A549 (cell line): ENCODE measurements around the gene A4GNT. TPM values are rescaled to one million over a fixed set of nuclear protein-coding genes. Genes with fewer than 3 reads are reported as not detected.

Source experiments
- ATAC-seq, 2 experiments: fragments of 200-7000 bp in 1 of 2; fragments of >200 bp in 1 of 2; cut with Nextera tagmentation in 1 of 2; cut with Tn5 transposase in 1 of 2; 3 replicates each; pipeline versions ENCODE4 v1.8.0 to v1.9.1; 2018 to 2020; ENCODE audit warnings: mild to moderate bottlenecking in 1 of 2, moderate library complexity in 1 of 2
- CTCF ChIA-PET: fragments of 300-600 bp; sonication (Branson Sonifier 250); formaldehyde crosslinking; extraction: SDS; loops from one replicate; lab custom pipeline; 2021; ENCODE audit warnings: antibody characterized with exemption, inconsistent platforms; lab: Yijun Ruan, JAX
- POLR2A ChIA-PET: fragments of 350-600 bp; formaldehyde crosslinking; extraction: SDS; loops from one replicate; lab custom pipeline; 2021; ENCODE audit warnings: antibody characterized with exemption, inconsistent platforms; lab: Yijun Ruan, JAX
- DNase-seq, 2 experiments: peaks; one replicate each; pipeline versions ENCODE4 v3.0.0 to v3.0.0-alpha.2; 2011 to 2016; ENCODE audit warnings: low read depth in 1 of 2, low spot score in 1 of 2
- FAIRE-seq: peaks from 2 replicates; lab custom pipeline; 2011; peaks lifted over from hg19 to GRCh38; lab: Jason Lieb, UNC
- H3K27ac ChIP-seq, 2 experiments: fragments of >200 bp; sonication (Bioruptor Twin); formaldehyde crosslinking; 3 replicates each; pipeline ENCODE4 v1.5.1; 2016 to 2017
- H3K4me1 ChIP-seq: fragments of >200 bp; sonication (Bioruptor Twin); formaldehyde crosslinking; 3 replicates; pipeline ENCODE4 v1.6.1; 2016
- H3K4me2 ChIP-seq: fragments of >200 bp; sonication (Bioruptor Twin); formaldehyde crosslinking; 3 replicates; pipeline ENCODE4 v1.6.1; 2016
- H3K4me3 ChIP-seq: fragments of >200 bp; sonication (Bioruptor Twin); formaldehyde crosslinking; 3 replicates; pipeline ENCODE4 v1.5.1; 2016
- H3K9me3 ChIP-seq: fragments of >200 bp; sonication (Bioruptor Twin); formaldehyde crosslinking; 3 replicates; pipeline ENCODE4 v1.6.1; 2016
- ATOH8 ChIP-seq: fragments of 250-450 bp; sonication (Bioruptor Pico); IDR thresholded peaks from 2 replicates; pipeline ENCODE4 v1.5.0; 2020; ENCODE audit warnings: low read depth, mild to moderate bottlenecking, moderate library complexity
- CBX2 ChIP-seq: fragments of 200-600 bp; sonication (generic); IDR thresholded peaks from 2 replicates; pipeline ENCODE4 v1.6.1; 2016; ENCODE audit warnings: low read depth, mild to moderate bottlenecking, borderline replicate concordance
- CBX8 ChIP-seq: fragments of 200-600 bp; sonication (generic); IDR thresholded peaks from 2 replicates; pipeline ENCODE4 v1.6.1; 2016
- CHD4 ChIP-seq: fragments of 200-600 bp; sonication (generic); IDR thresholded peaks from 2 replicates; pipeline ENCODE4 v1.6.1; 2016; ENCODE audit warnings: antibody characterized with exemption, mild to moderate bottlenecking, borderline replicate concordance
- CTCF ChIP-seq: fragments of >200 bp; sonication (Bioruptor Twin); formaldehyde crosslinking; IDR thresholded peaks from 3 replicates; pipeline ENCODE4 v1.5.1; 2016
- E2F6 ChIP-seq: IDR thresholded peaks from 2 replicates; pipeline ENCODE4 v1.6.1; 2012; ENCODE audit warnings: low read depth, borderline replicate concordance
- EHF ChIP-seq: fragments of 250-450 bp; sonication (Bioruptor Pico); IDR thresholded peaks from 2 replicates; pipeline ENCODE4 v1.5.0; 2020; ENCODE audit warnings: mild to moderate bottlenecking
- ELK1 ChIP-seq: fragments of 150-350 bp; IDR thresholded peaks from 2 replicates; pipeline ENCODE4 v1.6.1; 2014; ENCODE audit warnings: low read depth, mild to moderate bottlenecking, low read length
- FOSL2 ChIP-seq, 2 experiments: fragments of 450-650 bp in 1 of 2; fragments of >200 bp in 1 of 2; sonication (Bioruptor Twin) in 1 of 2; formaldehyde crosslinking; IDR thresholded peaks; 2 replicates each; pipeline versions ENCODE4 v1.5.0 to v1.6.1; 2016 to 2020; ENCODE audit warnings: mild to moderate bottlenecking in 1 of 2, moderate library complexity in 1 of 2
- GATA3 ChIP-seq: IDR thresholded peaks from 2 replicates; pipeline ENCODE4 v1.6.1; 2012; ENCODE audit warnings: borderline replicate concordance
- HES2 ChIP-seq: fragments of >200 bp; sonication (Bioruptor Twin); formaldehyde crosslinking; IDR thresholded peaks from 2 replicates; pipeline ENCODE4 v1.6.1; 2016
- HOXA7 ChIP-seq: fragments of 250-450 bp; sonication (Bioruptor Pico); IDR thresholded peaks from 2 replicates; pipeline ENCODE4 v1.5.0; 2020; ENCODE audit warnings: mild to moderate bottlenecking, moderate library complexity
- HOXB13 ChIP-seq: fragments of 250-450 bp; sonication (Bioruptor Pico); IDR thresholded peaks from 2 replicates; pipeline ENCODE4 v1.5.0; 2020; ENCODE audit warnings: low read depth, mild to moderate bottlenecking, moderate library complexity
- HOXB5 ChIP-seq: fragments of 250-450 bp; sonication (Bioruptor Pico); IDR thresholded peaks from 2 replicates; pipeline ENCODE4 v1.5.0; 2020; ENCODE audit warnings: mild to moderate bottlenecking, moderate library complexity
- JUN ChIP-seq, 2 experiments: fragments of >200 bp; sonication (Bioruptor Twin); formaldehyde crosslinking; IDR thresholded peaks; 2 replicates in 1 of 2; 3 replicates in 1 of 2; pipeline ENCODE4 v1.6.1; 2016 to 2017
- JUNB ChIP-seq: fragments of >200 bp; sonication (Bioruptor Twin); formaldehyde crosslinking; IDR thresholded peaks from 2 replicates; pipeline ENCODE4 v1.6.1; 2016
- KDM1A ChIP-seq: fragments of 200-600 bp; sonication (generic); IDR thresholded peaks from 2 replicates; pipeline ENCODE4 v1.6.1; 2016; ENCODE audit warnings: low read depth, mild to moderate bottlenecking
- KDM5A ChIP-seq: fragments of 200-600 bp; sonication (generic); IDR thresholded peaks from 2 replicates; pipeline ENCODE4 v1.6.1; 2016; ENCODE audit warnings: antibody characterized with exemption, mild to moderate bottlenecking
- MAX ChIP-seq: IDR thresholded peaks from 2 replicates; pipeline ENCODE4 v1.6.1; 2012
- MYC ChIP-seq: IDR thresholded peaks from 2 replicates; pipeline ENCODE4 v1.6.1; 2012; ENCODE audit warnings: mild to moderate bottlenecking, inconsistent platforms, low read length, improper control_type of control experiment, borderline replicate concordance
- NFE2L2 ChIP-seq: fragments of 150-350 bp; conservative IDR thresholded peaks from 2 replicates; pipeline ENCODE4 v1.6.1; 2014; ENCODE audit warnings: low read length
- NPAS2 ChIP-seq: fragments of 250-450 bp; sonication (Bioruptor Pico); IDR thresholded peaks from 2 replicates; pipeline ENCODE4 v1.8.0; 2022; ENCODE audit warnings: mild to moderate bottlenecking, moderate library complexity, borderline replicate concordance
- NR3C1 ChIP-seq: fragments of >200 bp; sonication (Bioruptor Twin); formaldehyde crosslinking; IDR thresholded peaks from 3 replicates; pipeline ENCODE4 v1.6.1; 2017
- PBX3 ChIP-seq: IDR thresholded peaks from 2 replicates; pipeline ENCODE4 v1.6.1; 2012
- POLR2A ChIP-seq: IDR thresholded peaks from 2 replicates; pipeline ENCODE4 v1.6.1; 2012; ENCODE audit warnings: mild to moderate bottlenecking, low read length
- POLR2AphosphoS2 ChIP-seq: conservative IDR thresholded peaks from 2 replicates; pipeline ENCODE4 v1.6.1; 2012; ENCODE audit warnings: low read length, improper control_type of control experiment, inconsistent platforms
- RARB ChIP-seq: fragments of 250-450 bp; sonication (Bioruptor Pico); IDR thresholded peaks from 2 replicates; pipeline ENCODE4 v1.8.0; 2021; ENCODE audit warnings: mild to moderate bottlenecking, moderate library complexity
- RCOR1 ChIP-seq: fragments of 150-350 bp; IDR thresholded peaks from 2 replicates; pipeline ENCODE4 v1.6.1; 2014; ENCODE audit warnings: antibody characterized with exemption, low read length, low read depth
- RFX5 ChIP-seq: fragments of 450-650 bp; IDR thresholded peaks from 2 replicates; pipeline ENCODE4 v1.7.1; 2014; ENCODE audit warnings: antibody characterized with exemption, mild to moderate bottlenecking, moderate library complexity
- RNF2 ChIP-seq: fragments of 200-600 bp; sonication (generic); IDR thresholded peaks from 2 replicates; pipeline ENCODE4 v1.6.1; 2016; ENCODE audit warnings: low read depth, mild to moderate bottlenecking, antibody characterized with exemption, moderate library complexity, borderline replicate concordance
- SMC3 ChIP-seq: fragments of >200 bp; sonication (Bioruptor Twin); formaldehyde crosslinking; IDR thresholded peaks from 3 replicates; pipeline ENCODE4 v1.6.1; 2018; ENCODE audit warnings: inconsistent platforms
- TFCP2L1 ChIP-seq: fragments of 250-450 bp; sonication (Bioruptor Pico); IDR thresholded peaks from 2 replicates; pipeline ENCODE4 v1.5.0; 2021; ENCODE audit warnings: mild to moderate bottlenecking
- TP53 ChIP-seq: fragments of 250-450 bp; sonication (Bioruptor Pico); IDR thresholded peaks from 2 replicates; pipeline ENCODE4 v1.5.0; 2021; ENCODE audit warnings: mild to moderate bottlenecking, moderate library complexity
- USF2 ChIP-seq: fragments of 450-650 bp; IDR thresholded peaks from 2 replicates; pipeline ENCODE4 v1.6.1; 2014; ENCODE audit warnings: antibody characterized with exemption
- ZNF302 ChIP-seq: fragments of 250-450 bp; sonication (Bioruptor Pico); IDR thresholded peaks from 2 replicates; pipeline ENCODE4 v1.9.0; 2021; ENCODE audit warnings: inconsistent platforms, mild to moderate bottlenecking, moderate library complexity
- ZSCAN20 ChIP-seq: fragments of 250-450 bp; sonication (Bioruptor Pico); IDR thresholded peaks from 2 replicates; pipeline ENCODE4 v1.8.0; 2022; ENCODE audit warnings: mild to moderate bottlenecking, moderate library complexity
- WGBS: methylation state at CpG from one replicate; pipeline ENCODE4 v1.1.6; 2017; ENCODE audit errors: missing lambda C conversion rate; 5-methylcytosine and 5-hydroxymethylcytosine counted together
- polyA plus RNA-seq, 4 experiments: library from polyadenylated mRNA; depleted of rRNA in 3 of 4; stranded (reverse); fragments of >200 nt; fragmentation: RNase III in 1 of 4; extraction: RNeasy Plus Mini Kit Qiagen cat#74134 plus additional on column Dnase treatment in 1 of 4; gene quantifications; 2 replicates in 3 of 4; 3 replicates in 1 of 4; pipeline ENCODE4 v1.2.3, GENCODE V29; 2011 to 2017

Gene A4GNT
- polyA plus RNA-seq, 2 of the 4 experiments (the other 2 are of a cell fraction), result not detected

- Histone ChIP-seq H3K4me3 (peak within 1 kb of the TSS; percentile 60), H3K9me3 (no peaks in the 10 kb centered on the region), H3K27ac (peak within 1 kb of the TSS; percentile 83 to 97), H3K4me2 (peak within 1 kb of the TSS; percentile 89), H3K4me1 (peaks cover 6% of the 10 kb centered on the region; the same call in 1 of the 3 replicates)
- POLR2A ChIA-PET, result interaction anchor here (0.7 to 1.9 kb wide), 4 partner anchors 12 to 113 kb away, joined by 3 to 6 read pairs (median 4); partner anchors contain the start of genes ARMC8 and DZIP1L
- WGBS, result 0% methylated on average over 13 of the region's 38 CpGs
- DNase-seq (peak; percentile 73 to 82), FAIRE-seq (no peak), ATAC-seq (peak; percentile 98)
- CTCF ChIA-PET, result interaction anchor here (0.6 kb wide), 1 partner anchor 176 kb away, joined by 4 read pairs; no protein-coding TSS in a partner anchor
- TF ChIP-seq CBX2 (no peak), EHF (CRISPR knock-in tag) (no peak), JUN (IDR thresholded peaks at IDR 0.05) (peak in 1 of 2 experiments; percentile 78; a peak in 3 of 5 replicates), GATA3 (no peak; the same call in 1 of the 2 replicates), ATOH8 (CRISPR knock-in tag) (no peak), RARB (CRISPR knock-in tag) (no peak), HES2 (no peak), NFE2L2 (no peak), CBX8 (no peak), NR3C1 (no peak), FOSL2 (IDR thresholded peaks at IDR 0.05) (no peak), FOSL2 (CRISPR knock-in tag; IDR thresholded peaks at IDR 0.05) (no peak), CTCF (no peak), ZSCAN20 (no peak), RCOR1 (no peak), JUNB (no peak), ZNF302 (CRISPR knock-in tag) (no peak), CHD4 (no peak), NPAS2 (CRISPR knock-in tag) (no peak), POLR2A (peak; percentile 90), POLR2AphosphoS2 (no peak), RFX5 (no peak), KDM1A (no peak), E2F6 (no peak), TP53 (CRISPR knock-in tag) (no peak), MAX (peak; percentile 75), ELK1 (no peak), RNF2 (no peak), SMC3 (no peak), PBX3 (no peak), HOXB13 (CRISPR knock-in tag) (no peak), HOXA7 (CRISPR knock-in tag) (no peak), KDM5A (no peak), USF2 (no peak), HOXB5 (CRISPR knock-in tag) (no peak), TFCP2L1 (no peak), MYC (no peak)
Measured at GRCh38 chr3:138174421-138175131, 42.4 kb upstream of the A4GNT start, which contains the start of gene DBR1. Gene DBR1 (minus strand): TSS chr3:138174921. CDS start chr3:138174795, 126 bp downstream.
